SK-N-SH (cell line): ENCODE measurements around the gene MAN1A2.

ENCODE experiments used
- EZH2phosphoT487 ChIP-seq: fragments of 200-600 bp; sonication (generic); IDR thresholded peaks from 2 replicates; pipeline ENCODE4 v1.6.1; 2017; ENCODE audit warnings: low read depth, mixed run types, mild to moderate bottlenecking, antibody characterized with exemption, moderate library complexity, borderline replicate concordance
- NRF1 ChIP-seq: IDR thresholded peaks from 2 replicates; pipeline ENCODE4 v1.6.1; 2012; ENCODE audit warnings: low read depth, mild to moderate bottlenecking, low read length
- TAF1 ChIP-seq: IDR thresholded peaks from 2 replicates; pipeline ENCODE4 v1.6.1; 2012; ENCODE audit warnings: low read depth, mild to moderate bottlenecking, low read length, moderate library complexity, borderline replicate concordance
- ZBTB33 ChIP-seq: IDR thresholded peaks from 2 replicates; pipeline ENCODE4 v1.4.0; 2012; ENCODE audit warnings: low read depth, borderline replicate concordance
- TF ChIP-seq, protein P1 (sequence below): fragments of 200-600 bp; sonication (generic); IDR thresholded peaks from 2 replicates; pipeline ENCODE4 v1.6.1; 2017; ENCODE audit warnings: antibody characterized with exemption, mild to moderate bottlenecking, moderate library complexity

DNA sequence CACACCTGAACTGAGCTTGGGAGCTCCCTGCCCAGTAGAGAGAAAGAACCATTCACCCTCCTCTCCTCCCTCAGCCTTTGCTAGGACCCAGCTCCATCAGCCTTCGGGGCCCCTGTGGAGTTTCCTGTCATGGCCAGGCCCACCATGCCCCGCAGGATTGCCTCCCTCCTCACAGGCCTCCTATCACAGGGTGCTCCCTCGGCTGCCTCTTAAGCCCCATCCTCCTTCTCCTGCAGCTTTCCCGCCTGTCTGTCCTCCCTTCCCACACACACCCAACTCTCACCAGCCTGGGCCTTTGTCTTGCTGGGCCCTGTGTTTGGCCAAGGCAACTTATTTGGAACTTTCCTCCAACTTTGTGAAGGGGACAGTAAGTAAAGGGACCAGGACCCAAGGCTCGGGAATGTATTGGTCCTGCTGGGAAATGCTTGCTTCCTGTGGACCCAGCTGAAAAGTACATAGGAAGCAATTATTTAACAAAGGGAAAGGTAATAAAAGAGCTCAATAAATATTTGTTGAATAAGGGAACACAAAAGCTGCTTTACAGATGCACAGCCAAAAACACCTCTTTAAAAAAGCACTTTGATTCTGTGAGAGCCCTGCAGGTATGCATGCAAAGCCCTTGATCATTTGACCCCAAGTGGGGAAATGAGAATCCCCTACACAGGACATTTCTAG lies 207.0 kb downstream of the MAN1A2 start:
- no peak for TF ChIP-seq EZH2phosphoT487
- TF ChIP-seq TAF1: no peak
- TF ChIP-seq, protein P1, sequence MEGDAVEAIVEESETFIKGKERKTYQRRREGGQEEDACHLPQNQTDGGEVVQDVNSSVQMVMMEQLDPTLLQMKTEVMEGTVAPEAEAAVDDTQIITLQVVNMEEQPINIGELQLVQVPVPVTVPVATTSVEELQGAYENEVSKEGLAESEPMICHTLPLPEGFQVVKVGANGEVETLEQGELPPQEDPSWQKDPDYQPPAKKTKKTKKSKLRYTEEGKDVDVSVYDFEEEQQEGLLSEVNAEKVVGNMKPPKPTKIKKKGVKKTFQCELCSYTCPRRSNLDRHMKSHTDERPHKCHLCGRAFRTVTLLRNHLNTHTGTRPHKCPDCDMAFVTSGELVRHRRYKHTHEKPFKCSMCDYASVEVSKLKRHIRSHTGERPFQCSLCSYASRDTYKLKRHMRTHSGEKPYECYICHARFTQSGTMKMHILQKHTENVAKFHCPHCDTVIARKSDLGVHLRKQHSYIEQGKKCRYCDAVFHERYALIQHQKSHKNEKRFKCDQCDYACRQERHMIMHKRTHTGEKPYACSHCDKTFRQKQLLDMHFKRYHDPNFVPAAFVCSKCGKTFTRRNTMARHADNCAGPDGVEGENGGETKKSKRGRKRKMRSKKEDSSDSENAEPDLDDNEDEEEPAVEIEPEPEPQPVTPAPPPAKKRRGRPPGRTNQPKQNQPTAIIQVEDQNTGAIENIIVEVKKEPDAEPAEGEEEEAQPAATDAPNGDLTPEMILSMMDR: no peak
- TF ChIP-seq ZBTB33: no peak
- no peak for TF ChIP-seq NRF1
